ENCODE measurements around the gene TMEM140.
A peak's percentile ranks its signal among the peaks of the same experiment; 100 is the strongest.
"Not testable (repeated sequence)": the region's sequence is repeated elsewhere in the genome, so short reads cannot be mapped to it uniquely, and the experiment has no call there.

TMEM140 gene

GRCh38 chr7:135159359-135160085 is 11.7 kb downstream of the TMEM140 start:
- DNase-seq: no peak

- DNase-seq: no peak
Measured at GRCh38 chr7:135160098-135160857, 12.4 kb downstream of the TMEM140 start.

DNA sequence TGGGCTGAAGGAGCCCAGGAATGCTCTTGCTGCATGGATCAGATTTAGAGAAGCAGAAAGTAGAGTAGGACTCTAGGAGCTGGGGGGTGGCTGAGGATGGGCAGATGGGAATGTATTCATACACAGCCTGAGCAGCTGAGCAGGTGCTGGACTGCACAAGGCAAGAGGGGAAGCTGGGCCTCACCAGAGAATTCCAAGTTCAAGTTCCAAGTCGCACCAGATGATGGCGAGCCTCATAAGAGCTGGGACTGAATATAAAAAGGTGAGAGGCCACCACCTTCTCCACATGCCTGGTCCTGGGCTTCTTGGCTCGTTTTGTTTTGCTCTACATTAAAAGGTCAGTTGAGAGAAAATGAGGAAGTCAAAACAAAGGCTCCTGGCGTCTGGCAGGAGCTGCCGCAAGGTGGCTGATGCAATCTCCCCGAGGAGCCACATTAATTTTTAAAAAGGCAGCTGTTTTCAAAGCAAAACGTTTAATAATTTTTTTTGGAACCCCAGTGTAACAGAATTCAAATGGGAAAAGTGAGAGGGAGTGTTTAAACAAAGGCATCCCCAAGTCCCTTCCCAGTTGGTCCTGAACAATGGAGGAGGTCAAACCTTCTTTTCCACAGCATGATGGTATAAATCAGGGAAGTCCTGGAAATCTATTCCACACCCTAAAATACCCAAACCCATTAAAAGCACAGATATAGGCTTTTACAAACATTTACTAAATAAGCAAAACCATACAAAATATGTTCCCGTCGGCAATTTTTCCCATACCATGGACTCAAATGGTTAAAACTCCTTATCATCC is 13.2 kb downstream of the TMEM140 start:
- peak; percentile 52 for DNase-seq

- DNase-seq: no peak
Measured at GRCh38 chr7:135161669-135162068, 13.8 kb downstream of the TMEM140 start.

DNA sequence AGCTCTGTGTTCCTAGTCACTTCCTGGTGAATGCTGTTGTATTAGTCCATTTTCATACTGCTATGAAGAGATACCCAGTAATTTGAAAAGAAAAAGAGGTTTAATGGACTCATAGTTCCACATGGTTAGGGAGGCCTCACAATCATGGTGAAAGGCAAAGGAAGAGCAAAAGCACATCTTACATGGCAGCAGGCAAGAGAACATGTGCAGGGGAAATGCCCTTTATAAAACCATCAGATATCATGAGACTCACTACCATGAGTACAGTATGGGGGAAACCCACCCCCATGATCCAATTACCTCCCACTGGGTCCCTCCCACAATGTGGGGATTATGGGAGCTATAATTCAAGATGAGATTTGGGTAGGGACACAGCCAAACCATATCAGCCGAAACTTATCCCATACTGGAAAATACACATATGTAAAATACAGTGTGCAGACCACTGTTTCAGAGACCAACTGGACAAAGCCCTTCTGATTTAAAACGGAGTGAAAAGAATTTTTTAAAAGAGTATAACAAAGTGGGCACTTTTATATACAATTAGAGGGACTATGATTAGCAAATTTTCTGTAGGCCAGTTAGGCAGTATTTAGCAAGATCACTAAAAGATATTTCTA is 14.6 kb downstream of the TMEM140 start:
- DNase-seq: no peak

GRCh38 chr7:135164357-135165061 is 16.6 kb downstream of the TMEM140 start:
- DNase-seq: no peak

DNA sequence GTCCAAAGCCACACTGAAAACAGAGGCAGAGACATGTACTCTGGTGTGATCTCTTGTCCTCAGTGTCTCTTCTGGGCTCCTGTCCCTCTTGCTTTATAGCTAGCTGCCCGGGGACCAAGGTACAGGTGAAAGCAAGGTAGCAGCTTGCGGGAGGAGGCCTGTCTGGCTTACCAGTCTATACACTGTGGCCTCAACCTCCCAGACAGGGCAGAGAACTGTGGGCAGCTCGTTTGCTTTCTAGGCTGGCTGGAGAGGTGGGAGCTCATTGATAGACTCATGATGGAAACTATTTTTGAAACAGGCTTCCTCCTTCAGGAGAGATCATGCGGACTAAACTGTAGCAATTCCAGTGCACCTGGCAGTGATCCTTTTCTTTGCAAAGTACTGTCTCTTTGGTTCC is 18.0 kb downstream of the TMEM140 start:
- no peak for DNase-seq

DNA sequence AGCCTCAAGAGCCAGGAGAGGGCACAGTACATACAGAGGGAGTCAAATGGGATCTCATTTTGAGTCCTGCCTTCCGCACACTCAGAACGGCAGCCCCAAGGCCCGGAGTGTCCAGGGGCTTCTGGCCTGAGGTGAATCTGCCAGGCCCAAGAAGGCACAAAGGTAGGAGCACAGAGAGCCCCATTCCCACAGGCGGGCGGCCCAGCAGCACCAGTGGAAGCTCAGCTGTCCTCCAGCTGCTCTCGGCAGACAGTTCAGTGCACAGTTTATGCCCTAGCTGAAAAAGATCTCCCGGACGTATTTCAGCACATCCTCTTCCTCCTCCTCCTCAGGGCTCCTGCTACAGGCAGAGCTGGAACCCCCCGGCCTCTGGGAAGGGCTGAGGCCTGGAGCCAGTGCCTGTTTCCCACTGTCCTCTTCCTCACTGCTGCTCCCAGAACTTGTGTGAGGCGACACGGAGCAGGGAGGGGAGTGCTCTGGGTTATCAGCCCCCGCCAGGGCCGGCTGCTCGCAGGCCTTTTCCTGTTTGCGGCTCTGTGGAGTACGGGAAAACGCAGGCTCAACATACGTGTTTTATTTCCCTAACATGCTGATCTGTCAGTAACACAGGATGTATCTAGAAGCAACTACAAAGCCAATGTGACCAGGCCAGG is 18.6 kb downstream of the TMEM140 start:
- no peak for DNase-seq

DNA sequence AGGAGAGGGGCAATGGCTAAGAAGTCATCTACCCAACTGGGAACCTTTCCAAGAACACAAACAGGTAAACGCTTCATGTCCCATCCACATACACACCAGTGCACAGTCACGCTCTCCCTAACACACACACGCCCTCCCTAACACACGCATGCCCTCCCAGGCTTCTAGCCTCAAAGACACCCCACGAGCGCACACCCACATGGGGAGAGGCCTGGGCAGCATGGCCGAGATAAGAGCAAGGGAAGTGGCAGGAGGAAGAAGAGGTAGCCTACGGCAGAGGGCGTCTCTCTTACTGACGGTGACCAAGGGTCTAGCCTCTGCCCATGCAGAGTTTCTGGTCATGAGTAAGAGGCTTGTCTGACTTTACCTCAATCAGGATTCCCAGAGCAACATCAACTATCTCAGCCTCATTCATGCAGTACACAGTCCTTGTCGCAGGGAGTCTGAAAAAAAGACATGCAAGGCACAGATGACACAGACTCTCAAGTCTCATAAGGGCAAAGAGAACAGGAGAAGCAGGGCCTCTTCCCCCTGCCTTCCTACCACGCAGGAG is 19.6 kb downstream of the TMEM140 start:
- no peak for DNase-seq

- no peak for DNase-seq
Measured at GRCh38 chr7:135168001-135168400, 20.1 kb downstream of the TMEM140 start.

DNA sequence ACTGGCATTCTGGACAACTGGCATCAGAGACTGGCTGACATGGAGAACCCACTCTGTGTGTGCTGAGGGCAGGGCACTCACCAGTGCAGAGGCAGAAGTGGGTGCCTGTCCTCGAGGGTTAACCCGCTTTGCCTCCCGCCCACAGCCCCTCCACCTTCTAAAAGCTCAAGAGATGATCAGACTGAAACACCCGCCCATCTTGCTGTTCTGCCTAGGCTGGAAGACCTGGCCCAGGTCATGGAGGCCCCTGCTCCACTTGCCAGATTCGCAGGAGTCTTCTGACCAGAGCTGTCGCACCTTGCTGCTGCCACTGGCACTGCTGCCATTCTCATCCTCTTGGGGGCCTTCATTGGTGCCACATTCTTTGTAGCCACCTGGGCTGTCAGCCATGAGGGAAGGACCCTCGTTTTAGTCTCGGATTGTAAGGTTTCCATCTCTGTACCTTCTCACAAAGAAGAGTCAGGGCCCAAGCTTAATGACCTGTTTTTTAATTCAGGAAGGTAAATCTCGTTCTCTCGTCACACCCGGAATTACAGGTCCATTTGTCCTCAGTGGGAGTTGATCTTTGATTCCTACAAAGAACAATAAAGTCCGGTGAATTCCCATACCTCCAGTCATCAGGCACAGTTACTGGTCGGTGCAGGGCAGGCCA is 20.7 kb downstream of the TMEM140 start:
- DNase-seq: no peak

DNA sequence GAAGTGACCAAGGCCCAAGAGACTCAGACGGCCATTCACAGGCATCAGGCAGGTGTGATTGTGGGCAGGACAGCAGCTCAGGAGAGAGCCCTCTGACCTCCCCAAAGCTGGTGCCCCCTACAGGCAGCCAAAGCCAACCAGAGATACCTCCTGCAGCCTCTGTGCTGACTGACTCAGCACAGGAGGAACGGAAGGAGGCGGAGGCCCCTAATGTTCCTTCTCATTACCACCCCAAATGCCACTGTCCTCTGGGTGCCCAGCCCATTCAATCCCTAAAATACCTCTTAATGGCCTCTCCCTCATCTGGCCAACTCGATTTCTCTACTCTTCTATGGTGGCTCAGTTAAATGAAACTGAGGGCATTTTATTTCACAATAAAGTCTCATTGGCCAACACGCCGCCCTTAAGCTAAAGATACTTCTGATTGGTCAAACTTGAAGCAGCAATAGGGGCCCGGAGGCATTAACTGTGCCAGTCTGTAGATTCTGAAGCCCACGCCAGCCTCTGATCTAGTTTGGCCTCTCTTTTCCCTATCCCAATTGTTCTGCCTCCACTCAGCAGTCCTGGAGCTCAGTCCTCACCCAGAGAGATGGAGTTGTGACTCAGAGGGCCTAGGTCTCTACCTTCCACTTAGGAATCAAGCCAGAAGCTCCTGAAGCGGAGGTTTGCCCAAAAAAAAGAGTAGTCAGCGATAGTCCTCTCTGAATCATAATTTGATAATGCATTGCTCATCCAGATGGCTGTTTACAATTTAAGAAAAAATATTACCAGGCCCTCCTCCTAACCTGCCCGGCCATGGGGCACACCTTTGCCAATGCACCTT is 21.5 kb downstream of the TMEM140 start:
- DNase-seq: no peak

GRCh38 chr7:135169964-135170273 is 22.0 kb downstream of the TMEM140 start:
- DNase-seq: peak; percentile 20

DNA sequence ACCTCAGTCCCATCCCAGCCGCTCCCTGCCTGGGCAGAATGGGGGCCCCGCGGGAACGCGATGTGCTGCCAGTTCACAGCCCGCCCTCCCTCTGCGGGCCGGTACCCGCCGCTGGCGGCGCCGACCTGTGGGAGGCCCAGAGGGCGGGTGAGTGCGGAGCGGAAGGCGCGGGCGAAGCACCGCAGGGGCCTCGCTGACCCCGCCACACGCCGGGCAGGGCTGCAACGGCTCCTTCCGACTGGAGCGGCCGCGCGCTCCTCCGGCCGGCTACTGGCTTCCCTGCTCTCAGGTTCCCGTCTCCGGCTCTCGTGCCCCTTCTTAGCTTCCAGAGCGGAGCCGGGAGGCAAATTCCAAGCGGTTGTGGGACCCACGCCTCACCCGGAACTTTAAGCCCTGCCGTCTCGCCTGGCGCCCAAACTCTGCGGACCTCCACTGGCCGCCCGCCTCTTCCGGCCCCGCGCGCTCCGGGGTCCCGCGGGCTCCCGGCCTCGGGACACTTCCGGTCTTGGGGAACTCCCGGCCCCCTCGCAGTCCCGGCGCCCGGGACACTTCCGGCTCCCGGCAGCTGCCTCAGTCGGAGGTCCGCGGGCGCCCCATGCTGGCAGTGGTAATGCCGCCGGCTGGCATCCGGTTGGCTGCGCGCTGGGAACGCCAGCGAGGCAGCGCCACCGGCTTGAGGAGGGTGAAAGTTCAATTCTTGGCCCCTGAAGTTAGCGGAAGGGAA is 22.6 kb downstream of the TMEM140 start, which contains the start of gene CYREN:
Gene CYREN (minus strand): TSS at position 434 of the 724 bp plus-strand sequence. CDS start 1,785 bp downstream, outside the sequence.
- DNase-seq: peak; percentile 14

DNA sequence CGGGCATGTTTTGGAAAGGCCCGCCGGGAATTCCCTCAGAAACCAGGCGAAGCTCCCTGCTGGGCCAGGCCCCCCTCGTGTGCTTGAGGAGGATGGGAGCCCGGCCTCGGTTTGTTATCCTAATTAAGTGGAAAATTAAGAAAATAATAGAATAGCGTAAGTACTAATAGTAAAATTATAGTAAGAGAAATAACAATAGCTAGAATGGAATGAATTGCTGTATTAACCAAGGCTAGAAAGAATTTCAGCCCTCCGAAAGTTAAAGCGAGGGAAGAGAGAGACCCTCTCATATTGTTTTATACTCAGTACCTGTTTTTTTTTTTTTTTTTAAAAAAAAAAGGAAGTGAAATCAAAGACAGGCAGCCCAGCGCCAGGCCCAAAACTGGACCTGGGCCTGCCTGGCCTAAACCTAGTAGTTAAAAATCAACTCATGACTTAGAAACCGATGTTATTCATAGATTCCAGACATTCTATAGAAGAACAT is 23.2 kb downstream of the TMEM140 start:
- DNase-seq: not testable (repeated sequence)

- not testable (repeated sequence) for DNase-seq
Measured at GRCh38 chr7:135171581-135172291, 23.9 kb downstream of the TMEM140 start.

- DNase-seq: not testable (repeated sequence)
Measured at GRCh38 chr7:135173916-135174315, 26.0 kb downstream of the TMEM140 start.

- no peak for DNase-seq
Measured at GRCh38 chr7:135174941-135175340, 27.1 kb downstream of the TMEM140 start.

GRCh38 chr7:135175931-135176330 is 28.1 kb downstream of the TMEM140 start:
- no peak for DNase-seq
